Neutrophil (primary cell): ENCODE measurements around the gene IMMT.

ENCODE experiments used
- H3K27ac ChIP-seq: fragments of 200-600 bp; sonication (generic); 2 replicates; pipeline ENCODE4 v1.5.1; 2016; ENCODE audit warnings: mild to moderate bottlenecking, moderate library complexity
- H3K27me3 ChIP-seq: fragments of 200-600 bp; sonication (generic); 2 replicates; pipeline ENCODE4 v1.6.0; 2016; ENCODE audit warnings: mild to moderate bottlenecking
- H3K36me3 ChIP-seq: fragments of 200-600 bp; sonication (generic); 2 replicates; pipeline ENCODE4 v1.5.1; 2017
- H3K4me1 ChIP-seq, 2 experiments: fragments of 200-600 bp in 1 of 2; sonication (generic) in 1 of 2; 1 replicate in 1 of 2; 2 replicates in 1 of 2; pipeline versions ENCODE4 v1.5.1 to v1.6.1; 2013 to 2016; ENCODE audit warnings: low read depth in 1 of 2, low read length in 1 of 2, mild to moderate bottlenecking in 1 of 2, moderate library complexity in 1 of 2; ENCODE audit not compliant: control insufficient read depth in 1 of 2, insufficient read depth in 1 of 2
- H3K4me3 ChIP-seq, 2 experiments: fragments of 200-600 bp in 1 of 2; sonication (generic) in 1 of 2; 1 replicate in 1 of 2; 2 replicates in 1 of 2; pipeline ENCODE4 v1.5.1; 2013 to 2016; ENCODE audit warnings: low read depth in 1 of 2, low read length in 1 of 2, mild to moderate bottlenecking in 1 of 2, moderate library complexity in 1 of 2
- H3K9me3 ChIP-seq: fragments of 200-600 bp; sonication (generic); 2 replicates; pipeline ENCODE4 v1.5.1; 2016
- TF ChIP-seq, protein P1 (sequence below): fragments of 200-600 bp; sonication (generic); IDR thresholded peaks from 2 replicates; pipeline ENCODE4 v1.5.1; 2016; ENCODE audit warnings: antibody characterized with exemption

Gene IMMT

DNA sequence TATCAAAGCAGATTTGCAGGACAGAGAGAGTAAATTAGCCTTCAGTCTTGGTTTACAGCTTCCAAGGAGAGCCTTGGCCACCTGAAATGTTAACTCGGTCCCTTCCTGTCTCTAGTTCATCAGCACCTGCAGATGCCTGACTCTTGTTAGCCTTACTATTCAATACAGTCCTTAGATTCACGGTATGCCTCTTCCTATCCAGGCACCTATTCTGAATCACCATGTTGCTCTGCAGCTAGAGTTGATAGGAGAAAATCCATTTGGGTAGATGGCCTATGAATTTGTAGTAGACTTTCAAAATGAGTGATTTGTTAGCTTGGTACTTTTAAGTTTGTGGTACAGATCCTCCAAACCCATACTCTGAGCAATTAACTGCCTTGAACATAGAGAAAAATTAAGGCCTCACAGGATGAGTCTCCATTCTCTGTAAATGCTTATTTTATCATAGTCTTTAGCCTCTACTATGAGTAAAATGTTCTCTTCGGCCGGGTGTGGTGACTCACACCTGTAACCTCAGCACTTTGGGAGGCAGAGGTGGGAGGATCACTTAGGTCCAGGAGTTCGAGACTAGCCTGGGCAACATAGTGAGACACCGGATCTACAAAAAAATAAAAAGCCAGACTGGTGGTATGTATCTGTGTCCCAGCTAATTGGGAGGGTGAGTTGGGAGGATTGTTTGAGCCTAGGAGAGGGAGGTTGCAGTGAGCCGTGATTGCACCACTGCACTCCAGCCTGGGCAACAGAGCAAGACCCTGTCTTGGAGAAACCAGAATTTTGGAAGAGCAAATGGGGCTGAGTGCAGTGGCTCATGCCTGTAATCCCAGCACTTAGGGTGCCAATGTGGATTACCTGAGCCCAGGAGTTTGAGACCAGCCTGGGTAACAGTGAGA, 56.3 kb downstream of the IMMT start:
- Histone ChIP-seq H3K36me3 (peaks cover 89% of the 10 kb centered on the region), H3K4me3 (no peak overlapping the region), H3K27ac (no peak overlapping the region), H3K4me1 (peaks cover 11% of the 10 kb centered on the region in 2 experiments), H3K27me3 (no peaks in the 10 kb centered on the region), H3K9me3 (no peaks in the 10 kb centered on the region)
- TF ChIP-seq, protein P1, sequence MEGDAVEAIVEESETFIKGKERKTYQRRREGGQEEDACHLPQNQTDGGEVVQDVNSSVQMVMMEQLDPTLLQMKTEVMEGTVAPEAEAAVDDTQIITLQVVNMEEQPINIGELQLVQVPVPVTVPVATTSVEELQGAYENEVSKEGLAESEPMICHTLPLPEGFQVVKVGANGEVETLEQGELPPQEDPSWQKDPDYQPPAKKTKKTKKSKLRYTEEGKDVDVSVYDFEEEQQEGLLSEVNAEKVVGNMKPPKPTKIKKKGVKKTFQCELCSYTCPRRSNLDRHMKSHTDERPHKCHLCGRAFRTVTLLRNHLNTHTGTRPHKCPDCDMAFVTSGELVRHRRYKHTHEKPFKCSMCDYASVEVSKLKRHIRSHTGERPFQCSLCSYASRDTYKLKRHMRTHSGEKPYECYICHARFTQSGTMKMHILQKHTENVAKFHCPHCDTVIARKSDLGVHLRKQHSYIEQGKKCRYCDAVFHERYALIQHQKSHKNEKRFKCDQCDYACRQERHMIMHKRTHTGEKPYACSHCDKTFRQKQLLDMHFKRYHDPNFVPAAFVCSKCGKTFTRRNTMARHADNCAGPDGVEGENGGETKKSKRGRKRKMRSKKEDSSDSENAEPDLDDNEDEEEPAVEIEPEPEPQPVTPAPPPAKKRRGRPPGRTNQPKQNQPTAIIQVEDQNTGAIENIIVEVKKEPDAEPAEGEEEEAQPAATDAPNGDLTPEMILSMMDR, result no peak

DNA sequence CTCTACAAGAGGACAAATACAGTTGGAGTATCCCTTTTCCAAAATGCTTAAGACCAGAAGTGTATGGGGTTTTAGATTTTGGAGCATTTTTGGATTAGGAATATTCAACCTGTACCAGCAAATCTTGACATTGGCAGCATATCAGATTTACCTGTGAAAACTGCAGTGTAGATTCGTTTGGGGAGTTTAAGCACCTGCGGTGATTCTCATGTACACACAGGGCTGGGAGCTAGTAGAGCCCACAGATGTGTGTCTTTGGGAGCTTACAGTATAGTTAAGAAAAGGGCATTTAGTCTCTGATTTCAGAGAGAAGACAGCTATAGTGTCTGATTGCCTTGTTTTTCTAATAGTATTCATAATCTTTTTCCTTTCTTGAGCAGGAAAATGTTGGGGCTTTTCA, 59.1 kb downstream of the IMMT start:
- H3K27me3 ChIP-seq, result no peaks in the 10 kb centered on the region
- no peaks in the 10 kb centered on the region for H3K9me3 ChIP-seq
- H3K27ac ChIP-seq, result no peak overlapping the region
- H3K36me3 ChIP-seq, result peaks cover 98% of the 10 kb centered on the region
- H3K4me1 ChIP-seq, result no peaks in the 10 kb centered on the region
- TF ChIP-seq, protein P1, result no peak
- H3K4me3 ChIP-seq, result no peak overlapping the region

DNA sequence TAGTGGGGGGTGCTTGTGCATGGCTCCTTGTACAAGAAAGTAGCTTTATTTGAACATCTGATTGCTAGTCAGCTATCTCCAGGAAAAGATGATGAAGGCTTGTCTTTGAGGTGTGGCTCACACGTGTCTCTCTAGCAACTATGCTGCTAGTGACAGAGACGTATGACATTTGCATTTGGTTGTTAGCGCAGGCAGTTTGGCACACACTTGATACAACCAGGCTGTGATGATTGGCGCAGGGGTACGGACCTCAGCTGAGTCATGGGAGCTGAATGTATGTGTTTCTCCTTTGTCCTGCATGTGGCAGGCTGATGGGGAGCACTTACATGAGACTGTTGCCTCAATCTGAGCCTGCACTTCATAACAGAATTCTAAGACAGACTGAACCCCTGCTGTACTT, 59.6 kb downstream of the IMMT start:
- no peaks in the 10 kb centered on the region for H3K9me3 ChIP-seq
- H3K4me1 ChIP-seq, result no peaks in the 10 kb centered on the region
- H3K4me3 ChIP-seq, result no peak overlapping the region
- H3K36me3 ChIP-seq, result peaks cover 95% of the 10 kb centered on the region
- TF ChIP-seq, protein P1, result no peak
- no peaks in the 10 kb centered on the region for H3K27me3 ChIP-seq
- no peak overlapping the region for H3K27ac ChIP-seq

DNA sequence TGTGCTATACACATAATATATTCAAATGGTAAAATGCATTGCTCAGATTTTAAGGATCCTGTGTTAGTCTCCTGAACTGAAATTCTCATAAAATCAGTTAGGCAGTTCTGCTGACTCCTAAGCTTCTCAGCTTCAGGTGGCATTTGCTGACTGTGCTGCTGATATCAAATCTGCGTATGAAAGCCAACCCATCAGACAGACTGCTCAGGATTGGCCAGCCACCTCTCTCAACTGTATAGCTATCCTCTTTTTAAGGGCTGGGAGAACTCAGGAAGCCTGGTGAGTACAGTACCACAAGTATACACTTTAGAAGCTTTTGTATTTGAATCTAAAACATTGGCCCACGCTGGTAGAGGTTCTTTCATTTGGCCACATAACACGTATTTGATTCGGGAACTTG, 60.6 kb downstream of the IMMT start:
- Histone ChIP-seq H3K36me3 (peaks cover 96% of the 10 kb centered on the region), H3K27ac (no peak overlapping the region), H3K4me3 (no peak overlapping the region), H3K27me3 (no peaks in the 10 kb centered on the region), H3K4me1 (no peaks in the 10 kb centered on the region), H3K9me3 (no peaks in the 10 kb centered on the region)
- TF ChIP-seq, protein P1, result no peak

DNA sequence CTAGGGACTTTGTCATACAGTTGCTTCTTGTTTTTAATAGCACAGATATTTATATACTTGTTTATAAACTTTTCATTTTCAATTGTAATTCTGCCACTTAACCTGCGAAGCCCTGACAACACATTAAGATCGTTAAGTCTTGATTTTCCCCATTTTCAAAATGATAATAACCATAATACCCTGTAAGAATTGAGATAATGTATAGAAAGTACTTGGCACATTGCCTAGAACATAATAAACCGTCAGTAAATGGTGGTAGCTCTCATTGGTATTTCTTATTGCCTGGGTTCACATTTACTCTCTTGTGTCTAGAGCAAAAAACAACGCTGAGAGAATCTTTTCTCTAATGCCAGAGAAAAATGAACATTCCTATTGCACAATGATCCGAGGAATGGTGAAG, 70.6 kb downstream of the IMMT start:
- H3K36me3 ChIP-seq, result peaks cover 100% of the 10 kb centered on the region
- TF ChIP-seq, protein P1, result no peak

More for the DNA sequence above, 70.6 kb downstream of the IMMT start:
- H3K27ac ChIP-seq, result no peak overlapping the region
- H3K4me1 ChIP-seq, result no peaks in the 10 kb centered on the region
- no peak overlapping the region for H3K4me3 ChIP-seq
- no peaks in the 10 kb centered on the region for H3K9me3 ChIP-seq
- H3K27me3 ChIP-seq, result no peaks in the 10 kb centered on the region
